IPS DF 6.9 (cell line): ENCODE measurements around the gene ARID3C.
A peak's percentile ranks its signal among the peaks of the same experiment; 100 is the strongest.

Experiments used
- DNase-seq: peaks from one replicate; pipeline ENCODE4 v3.0.0-alpha.2; 2013; ENCODE audit warnings: low read depth, low spot score
- H3K27ac ChIP-seq: one replicate; pipeline ENCODE4 v1.5.1; 2013; ENCODE audit warnings: low read length, control low read depth
- H3K27me3 ChIP-seq: 2 replicates; pipeline ENCODE4 v1.6.1; 2013; ENCODE audit warnings: mild to moderate bottlenecking, low read length; ENCODE audit not compliant: control insufficient read depth, insufficient read depth
- H3K36me3 ChIP-seq: 2 replicates; pipeline ENCODE4 v1.6.1; 2013; ENCODE audit warnings: low read length; ENCODE audit not compliant: control insufficient read depth, insufficient read depth
- H3K4me1 ChIP-seq: 2 replicates; pipeline ENCODE4 v1.6.1; 2013; ENCODE audit warnings: low read length; ENCODE audit not compliant: control insufficient read depth, insufficient read depth
- H3K4me3 ChIP-seq: 2 replicates; pipeline ENCODE4 v1.5.1; 2013; ENCODE audit warnings: mild to moderate bottlenecking, low read length
- H3K9me3 ChIP-seq: 2 replicates; pipeline ENCODE4 v1.6.1; 2013; ENCODE audit warnings: low read length, inconsistent platforms; ENCODE audit not compliant: control insufficient read depth, insufficient read depth
- WGBS: extraction: QIAGEN DNeasy Blood & Tissue Kit; methylation state at CpG from one replicate; pipeline ENCODE4 v1.1.7; 2013; ENCODE audit warnings: mixed read lengths, missing lambda C conversion rate; ENCODE audit not compliant: insufficient read length, insufficient coverage; 5-methylcytosine and 5-hydroxymethylcytosine counted together

Gene ARID3C

GRCh38 chr9:34592895-34593601, 35.8 kb downstream of the ARID3C start:
- H3K27ac ChIP-seq = no peak overlapping the region
- no peaks in the 10 kb centered on the region for H3K9me3 ChIP-seq
- no peak overlapping the region for H3K4me3 ChIP-seq
- H3K4me1 ChIP-seq = peaks cover 1% of the 10 kb centered on the region; the same call in 1 of the 2 replicates
- DNase-seq = no peak
- WGBS = no CpG with 5 or more reads among the region's 26 CpGs
- no peaks in the 10 kb centered on the region for H3K36me3 ChIP-seq
- peaks cover 50% of the 10 kb centered on the region for H3K27me3 ChIP-seq

- H3K9me3 ChIP-seq = no peaks in the 10 kb centered on the region
- no peak overlapping the region for H3K27ac ChIP-seq
- H3K36me3 ChIP-seq = no peaks in the 10 kb centered on the region
- peaks cover 1% of the 10 kb centered on the region; the same call in 1 of the 2 replicates for H3K4me1 ChIP-seq
- H3K27me3 ChIP-seq = peaks cover 58% of the 10 kb centered on the region
- H3K4me3 ChIP-seq = no peak overlapping the region
- WGBS = no CpG with 5 or more reads among the region's 16 CpGs
- no peak for DNase-seq
These were observed 36.7 kb downstream of the ARID3C start for GRCh38 chr9:34591917-34592866.

- Histone ChIP-seq H3K27ac (no peak overlapping the region), H3K36me3 (no peaks in the 10 kb centered on the region), H3K27me3 (peaks cover 66% of the 10 kb centered on the region), H3K4me3 (peak overlapping the region; percentile 19; the same call in 1 of the 2 replicates), H3K4me1 (peaks cover 1% of the 10 kb centered on the region; the same call in 1 of the 2 replicates), H3K9me3 (no peaks in the 10 kb centered on the region)
- WGBS = no CpG with 5 or more reads among the region's 60 CpGs
- DNase-seq = no peak
These were observed 37.5 kb downstream of the ARID3C start for GRCh38 chr9:34591248-34591916.

GRCh38 chr9:34590381-34591247, 38.3 kb downstream of the ARID3C start:
- Histone ChIP-seq H3K4me3 (peak overlapping the region; percentile 83; the same call in 1 of the 2 replicates), H3K4me1 (peaks cover 7% of the 10 kb centered on the region), H3K9me3 (no peaks in the 10 kb centered on the region), H3K36me3 (no peaks in the 10 kb centered on the region), H3K27ac (no peak overlapping the region), H3K27me3 (peaks cover 74% of the 10 kb centered on the region)
- no peak for DNase-seq
- WGBS = no CpG with 5 or more reads among the region's 40 CpGs

- no CpG with 5 or more reads among the region's 104 CpGs for WGBS
- Histone ChIP-seq H3K27me3 (peaks cover 82% of the 10 kb centered on the region), H3K27ac (no peak within 1 kb of the TSS), H3K4me3 (peak within 1 kb of the TSS; percentile 83; the same call in 1 of the 2 replicates), H3K4me1 (peaks cover 11% of the 10 kb centered on the region), H3K36me3 (no peaks in the 10 kb centered on the region), H3K9me3 (no peaks in the 10 kb centered on the region)
- no peak for DNase-seq
These were observed 39.1 kb downstream of the ARID3C start, which contains the start of gene CNTFR for GRCh38 chr9:34589636-34590380. Gene CNTFR (minus strand): TSS chr9:34589724. CDS start chr9:34568981, 20,743 bp downstream.

GRCh38 chr9:34588671-34589635, 39.9 kb downstream of the ARID3C start:
- Histone ChIP-seq H3K4me3 (peak overlapping the region; percentile 83; the same call in 1 of the 2 replicates), H3K4me1 (peaks cover 11% of the 10 kb centered on the region), H3K27ac (no peak overlapping the region), H3K36me3 (no peaks in the 10 kb centered on the region), H3K9me3 (no peaks in the 10 kb centered on the region), H3K27me3 (peaks cover 89% of the 10 kb centered on the region)
- no CpG with 5 or more reads among the region's 86 CpGs for WGBS
- no peak for DNase-seq

GRCh38 chr9:34587271-34587670, 41.6 kb downstream of the ARID3C start:
- no CpG with 5 or more reads among the region's 2 CpGs for WGBS
- H3K27ac ChIP-seq = no peak overlapping the region
- no peak overlapping the region for H3K4me3 ChIP-seq
- no peaks in the 10 kb centered on the region for H3K9me3 ChIP-seq
- H3K36me3 ChIP-seq = no peaks in the 10 kb centered on the region
- DNase-seq = no peak
- peaks cover 11% of the 10 kb centered on the region for H3K4me1 ChIP-seq
- H3K27me3 ChIP-seq = peaks cover 76% of the 10 kb centered on the region

GRCh38 chr9:34585946-34586669, 42.8 kb downstream of the ARID3C start:
- no peak for DNase-seq
- H3K4me1 ChIP-seq = peaks cover 10% of the 10 kb centered on the region
- WGBS = no CpG with 5 or more reads among the region's 11 CpGs
- H3K27ac ChIP-seq = no peak overlapping the region
- no peaks in the 10 kb centered on the region for H3K9me3 ChIP-seq
- H3K27me3 ChIP-seq = peaks cover 66% of the 10 kb centered on the region
- H3K36me3 ChIP-seq = no peaks in the 10 kb centered on the region
- no peak overlapping the region for H3K4me3 ChIP-seq
